GM19023 (cell line): ENCODE results near the gene FAM120A.

Experiments used
- ATAC-seq: cut with Tn5 transposase; IDR thresholded peaks from one replicate; pipeline ENCODE4 v1.9.1; 2021; ENCODE audit warnings: mild to moderate bottlenecking, moderate library complexity; ENCODE audit not compliant: unreplicated experiment

Gene FAM120A

GRCh38 chr9:93591301-93592007, 140.0 kb downstream of the FAM120A start:
- no peak for ATAC-seq

- no peak for ATAC-seq
These were observed 140.6 kb downstream of the FAM120A start for GRCh38 chr9:93592008-93592642.

- ATAC-seq, result no peak
These were observed 141.1 kb downstream of the FAM120A start for GRCh38 chr9:93592643-93593021.

- no peak for ATAC-seq
These were observed 141.7 kb downstream of the FAM120A start for GRCh38 chr9:93593144-93593658.

GRCh38 chr9:93594041-93594756, 142.7 kb downstream of the FAM120A start:
- ATAC-seq, result no peak

- no peak for ATAC-seq
These were observed 144.0 kb downstream of the FAM120A start for GRCh38 chr9:93595461-93595860.

GRCh38 chr9:93595861-93596365, 144.4 kb downstream of the FAM120A start:
- no peak for ATAC-seq

- no peak for ATAC-seq
These were observed 144.9 kb downstream of the FAM120A start for GRCh38 chr9:93596399-93596798.

- no peak for ATAC-seq
These were observed 145.7 kb downstream of the FAM120A start for GRCh38 chr9:93597142-93597706.

- no peak for ATAC-seq
These were observed 146.6 kb downstream of the FAM120A start for GRCh38 chr9:93597871-93598646.

- no peak for ATAC-seq
These were observed 147.3 kb downstream of the FAM120A start for GRCh38 chr9:93598647-93599241.

- no peak for ATAC-seq
These were observed 148.3 kb downstream of the FAM120A start for GRCh38 chr9:93599571-93600403.

- ATAC-seq, result no peak
These were observed 149.0 kb downstream of the FAM120A start for GRCh38 chr9:93600504-93600903.

- no peak for ATAC-seq
These were observed 149.6 kb downstream of the FAM120A start for GRCh38 chr9:93601063-93601462.

GRCh38 chr9:93601666-93602065, 150.2 kb downstream of the FAM120A start:
- no peak for ATAC-seq

GRCh38 chr9:93603011-93603410, 151.5 kb downstream of the FAM120A start:
- no peak for ATAC-seq

- ATAC-seq, result no peak
These were observed 152.4 kb downstream of the FAM120A start for GRCh38 chr9:93603906-93604326.

- ATAC-seq, result no peak
These were observed 154.7 kb downstream of the FAM120A start for GRCh38 chr9:93606187-93606586.

GRCh38 chr9:93610206-93610605, 158.7 kb downstream of the FAM120A start:
- ATAC-seq, result no peak
